ENCODE data around the gene ULK1. TPM values are rescaled to one million over a fixed set of nuclear protein-coding genes. Genes with fewer than 3 reads are reported as not detected.

ULK1 gene
- total RNA-seq, 1 experiment from 2014 or later: 67.8 TPM

DNA sequence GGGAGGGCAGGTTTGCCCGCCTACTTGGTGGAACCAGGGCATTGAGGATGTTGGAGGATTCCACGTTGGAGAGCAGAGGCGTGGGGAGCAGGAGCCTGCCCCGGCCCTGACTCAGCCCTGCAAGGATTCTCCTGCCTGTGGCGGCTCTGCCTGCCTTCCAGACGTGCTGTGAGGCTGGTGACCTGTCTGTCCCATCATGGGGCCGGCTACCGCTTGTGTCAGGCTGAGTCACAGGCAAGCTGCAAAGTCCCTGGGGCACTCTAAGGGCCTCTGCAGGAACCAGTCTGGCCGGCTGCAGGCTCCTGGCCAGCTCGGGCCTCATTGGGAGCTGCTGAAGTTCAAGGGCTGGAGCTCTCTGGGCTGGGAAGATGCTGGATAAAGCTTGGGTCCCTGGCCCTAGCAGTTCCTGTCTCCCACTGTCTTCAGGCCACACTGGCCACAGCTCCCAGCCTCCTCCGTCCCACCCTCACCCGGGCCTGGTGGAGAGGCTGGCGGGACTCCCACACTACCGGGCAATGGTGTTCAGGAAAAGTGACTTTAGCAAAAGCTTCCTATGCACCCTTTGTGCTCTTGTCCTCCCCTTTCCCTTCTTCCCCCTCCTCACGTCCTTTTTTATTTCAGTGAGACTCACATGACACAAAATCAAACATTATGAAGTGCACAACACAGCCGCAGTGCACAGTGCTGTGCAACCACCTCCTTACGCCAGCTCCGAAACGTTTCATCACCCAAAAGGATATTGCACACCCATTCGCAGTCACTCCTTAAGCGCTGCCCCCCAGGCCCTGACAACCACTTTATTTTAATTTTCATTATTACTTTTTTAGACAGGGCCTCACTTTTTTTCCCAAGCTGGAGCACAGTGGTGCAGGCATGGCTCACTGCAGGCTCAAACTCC, 22.0 kb upstream of the ULK1 start (continued):
- TF ChIP-seq, protein P1, sequence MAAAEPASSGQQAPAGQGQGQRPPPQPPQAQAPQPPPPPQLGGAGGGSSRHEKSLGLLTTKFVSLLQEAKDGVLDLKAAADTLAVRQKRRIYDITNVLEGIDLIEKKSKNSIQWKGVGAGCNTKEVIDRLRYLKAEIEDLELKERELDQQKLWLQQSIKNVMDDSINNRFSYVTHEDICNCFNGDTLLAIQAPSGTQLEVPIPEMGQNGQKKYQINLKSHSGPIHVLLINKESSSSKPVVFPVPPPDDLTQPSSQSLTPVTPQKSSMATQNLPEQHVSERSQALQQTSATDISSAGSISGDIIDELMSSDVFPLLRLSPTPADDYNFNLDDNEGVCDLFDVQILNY (CRISPR knock-in tag; IDR thresholded peaks at IDR 0.05): no peak
- TF ChIP-seq, protein P2, sequence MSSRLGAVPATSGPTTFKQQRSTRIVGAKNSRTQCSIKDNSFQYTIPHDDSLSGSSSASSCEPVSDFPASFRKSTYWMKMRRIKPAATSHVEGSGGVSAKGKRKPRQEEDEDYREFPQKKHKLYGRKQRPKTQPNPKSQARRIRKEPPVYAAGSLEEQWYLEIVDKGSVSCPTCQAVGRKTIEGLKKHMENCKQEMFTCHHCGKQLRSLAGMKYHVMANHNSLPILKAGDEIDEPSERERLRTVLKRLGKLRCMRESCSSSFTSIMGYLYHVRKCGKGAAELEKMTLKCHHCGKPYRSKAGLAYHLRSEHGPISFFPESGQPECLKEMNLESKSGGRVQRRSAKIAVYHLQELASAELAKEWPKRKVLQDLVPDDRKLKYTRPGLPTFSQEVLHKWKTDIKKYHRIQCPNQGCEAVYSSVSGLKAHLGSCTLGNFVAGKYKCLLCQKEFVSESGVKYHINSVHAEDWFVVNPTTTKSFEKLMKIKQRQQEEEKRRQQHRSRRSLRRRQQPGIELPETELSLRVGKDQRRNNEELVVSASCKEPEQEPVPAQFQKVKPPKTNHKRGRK (CRISPR knock-in tag; IDR thresholded peaks at IDR 0.05; ENCODE audit: borderline replicate concordance): no peak
- no peak for TF ChIP-seq GABPB1 (CRISPR knock-in tag; IDR thresholded peaks at IDR 0.05)
- TF ChIP-seq HMGA2 (CRISPR knock-in tag; IDR thresholded peaks at IDR 0.05): no peak

DNA sequence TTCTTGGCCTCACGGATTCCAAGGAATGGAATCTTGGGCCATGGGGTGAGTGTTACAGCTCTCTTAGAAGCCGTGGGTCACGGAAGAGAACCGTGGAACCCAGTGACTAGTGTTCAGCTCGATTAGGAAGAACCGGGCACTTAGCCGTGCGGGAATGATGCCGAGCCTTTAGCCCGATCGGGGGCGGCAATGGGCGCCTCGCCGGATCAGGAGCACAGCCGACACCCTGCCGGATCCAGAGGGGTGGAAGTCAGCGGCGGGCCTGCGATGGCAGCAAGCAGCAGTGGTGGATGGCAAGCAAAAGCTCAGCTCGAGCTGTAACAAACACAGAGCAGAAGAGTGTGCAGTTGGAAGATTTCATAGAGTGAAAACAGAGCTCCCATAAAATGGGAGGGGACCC, 21.1 kb upstream of the ULK1 start:
- POLR2A ChIA-PET: no interaction called here
- peaks cover 5% of the 10 kb centered on the region for H3K4me1 Mint-ChIP-seq
- CTCF ChIA-PET: interaction anchor here (1.6 kb wide), 1 partner anchor 10 kb away, joined by 3 read pairs; no protein-coding TSS in a partner anchor
- peaks cover 16% of the 10 kb centered on the region for H3K9me3 Mint-ChIP-seq
- peaks cover 6% of the 10 kb centered on the region for H3K36me3 Mint-ChIP-seq
- H3K4me3 Mint-ChIP-seq: no peak overlapping the region
- peaks cover 14% of the 10 kb centered on the region for H3K27me3 Mint-ChIP-seq (ENCODE audit: low read depth)
- ATAC-seq: no peak
- no peak for DNase-seq (ENCODE audit: low spot score)
- H3K27ac Mint-ChIP-seq: no peak overlapping the region
- TF ChIP-seq NR1H2 (CRISPR knock-in tag; IDR thresholded peaks at IDR 0.05) (no peak), ZNF317 (CRISPR knock-in tag; IDR thresholded peaks at IDR 0.05; ENCODE audit: borderline replicate concordance, low read depth) (no peak), JUN (CRISPR knock-in tag; IDR thresholded peaks at IDR 0.05) (no peak), SMAD3 (CRISPR knock-in tag; IDR thresholded peaks at IDR 0.05; ENCODE audit: borderline replicate concordance) (no peak), NFYB (CRISPR knock-in tag; conservative IDR thresholded peaks at IDR 0.05; ENCODE audit: low read depth) (no peak)
- TF ChIP-seq, protein P1 (CRISPR knock-in tag; IDR thresholded peaks at IDR 0.05): no peak
- TF ChIP-seq, protein P3, sequence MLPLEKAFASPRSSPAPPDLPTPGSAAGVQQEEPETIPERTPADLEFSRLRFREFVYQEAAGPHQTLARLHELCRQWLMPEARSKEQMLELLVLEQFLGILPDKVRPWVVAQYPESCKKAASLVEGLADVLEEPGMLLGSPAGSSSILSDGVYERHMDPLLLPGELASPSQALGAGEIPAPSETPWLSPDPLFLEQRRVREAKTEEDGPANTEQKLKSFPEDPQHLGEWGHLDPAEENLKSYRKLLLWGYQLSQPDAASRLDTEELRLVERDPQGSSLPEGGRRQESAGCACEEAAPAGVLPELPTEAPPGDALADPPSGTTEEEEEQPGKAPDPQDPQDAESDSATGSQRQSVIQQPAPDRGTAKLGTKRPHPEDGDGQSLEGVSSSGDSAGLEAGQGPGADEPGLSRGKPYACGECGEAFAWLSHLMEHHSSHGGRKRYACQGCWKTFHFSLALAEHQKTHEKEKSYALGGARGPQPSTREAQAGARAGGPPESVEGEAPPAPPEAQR (CRISPR knock-in tag; IDR thresholded peaks at IDR 0.05): no peak
- TF ChIP-seq, protein P4, sequence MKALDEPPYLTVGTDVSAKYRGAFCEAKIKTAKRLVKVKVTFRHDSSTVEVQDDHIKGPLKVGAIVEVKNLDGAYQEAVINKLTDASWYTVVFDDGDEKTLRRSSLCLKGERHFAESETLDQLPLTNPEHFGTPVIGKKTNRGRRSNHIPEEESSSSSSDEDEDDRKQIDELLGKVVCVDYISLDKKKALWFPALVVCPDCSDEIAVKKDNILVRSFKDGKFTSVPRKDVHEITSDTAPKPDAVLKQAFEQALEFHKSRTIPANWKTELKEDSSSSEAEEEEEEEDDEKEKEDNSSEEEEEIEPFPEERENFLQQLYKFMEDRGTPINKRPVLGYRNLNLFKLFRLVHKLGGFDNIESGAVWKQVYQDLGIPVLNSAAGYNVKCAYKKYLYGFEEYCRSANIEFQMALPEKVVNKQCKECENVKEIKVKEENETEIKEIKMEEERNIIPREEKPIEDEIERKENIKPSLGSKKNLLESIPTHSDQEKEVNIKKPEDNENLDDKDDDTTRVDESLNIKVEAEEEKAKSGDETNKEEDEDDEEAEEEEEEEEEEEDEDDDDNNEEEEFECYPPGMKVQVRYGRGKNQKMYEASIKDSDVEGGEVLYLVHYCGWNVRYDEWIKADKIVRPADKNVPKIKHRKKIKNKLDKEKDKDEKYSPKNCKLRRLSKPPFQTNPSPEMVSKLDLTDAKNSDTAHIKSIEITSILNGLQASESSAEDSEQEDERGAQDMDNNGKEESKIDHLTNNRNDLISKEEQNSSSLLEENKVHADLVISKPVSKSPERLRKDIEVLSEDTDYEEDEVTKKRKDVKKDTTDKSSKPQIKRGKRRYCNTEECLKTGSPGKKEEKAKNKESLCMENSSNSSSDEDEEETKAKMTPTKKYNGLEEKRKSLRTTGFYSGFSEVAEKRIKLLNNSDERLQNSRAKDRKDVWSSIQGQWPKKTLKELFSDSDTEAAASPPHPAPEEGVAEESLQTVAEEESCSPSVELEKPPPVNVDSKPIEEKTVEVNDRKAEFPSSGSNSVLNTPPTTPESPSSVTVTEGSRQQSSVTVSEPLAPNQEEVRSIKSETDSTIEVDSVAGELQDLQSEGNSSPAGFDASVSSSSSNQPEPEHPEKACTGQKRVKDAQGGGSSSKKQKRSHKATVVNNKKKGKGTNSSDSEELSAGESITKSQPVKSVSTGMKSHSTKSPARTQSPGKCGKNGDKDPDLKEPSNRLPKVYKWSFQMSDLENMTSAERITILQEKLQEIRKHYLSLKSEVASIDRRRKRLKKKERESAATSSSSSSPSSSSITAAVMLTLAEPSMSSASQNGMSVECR (CRISPR knock-in tag; IDR thresholded peaks at IDR 0.05; ENCODE audit: borderline replicate concordance): no peak
- TF ChIP-seq, protein P5, sequence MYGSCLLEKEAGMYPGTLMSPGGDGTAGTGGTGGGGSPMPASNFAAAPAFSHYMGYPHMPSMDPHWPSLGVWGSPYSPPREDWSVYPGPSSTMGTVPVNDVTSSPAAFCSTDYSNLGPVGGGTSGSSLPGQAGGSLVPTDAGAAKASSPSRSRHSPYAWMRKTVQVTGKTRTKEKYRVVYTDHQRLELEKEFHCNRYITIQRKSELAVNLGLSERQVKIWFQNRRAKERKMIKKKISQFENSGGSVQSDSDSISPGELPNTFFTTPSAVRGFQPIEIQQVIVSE (CRISPR knock-in tag; IDR thresholded peaks at IDR 0.05; ENCODE audit: borderline replicate concordance): no peak
- TF ChIP-seq, protein P6, sequence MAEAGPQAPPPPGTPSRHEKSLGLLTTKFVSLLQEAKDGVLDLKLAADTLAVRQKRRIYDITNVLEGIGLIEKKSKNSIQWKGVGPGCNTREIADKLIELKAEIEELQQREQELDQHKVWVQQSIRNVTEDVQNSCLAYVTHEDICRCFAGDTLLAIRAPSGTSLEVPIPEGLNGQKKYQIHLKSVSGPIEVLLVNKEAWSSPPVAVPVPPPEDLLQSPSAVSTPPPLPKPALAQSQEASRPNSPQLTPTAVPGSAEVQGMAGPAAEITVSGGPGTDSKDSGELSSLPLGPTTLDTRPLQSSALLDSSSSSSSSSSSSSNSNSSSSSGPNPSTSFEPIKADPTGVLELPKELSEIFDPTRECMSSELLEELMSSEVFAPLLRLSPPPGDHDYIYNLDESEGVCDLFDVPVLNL (CRISPR knock-in tag; IDR thresholded peaks at IDR 0.05; ENCODE audit: borderline replicate concordance, low read depth): no peak
- TF ChIP-seq, protein P7, sequence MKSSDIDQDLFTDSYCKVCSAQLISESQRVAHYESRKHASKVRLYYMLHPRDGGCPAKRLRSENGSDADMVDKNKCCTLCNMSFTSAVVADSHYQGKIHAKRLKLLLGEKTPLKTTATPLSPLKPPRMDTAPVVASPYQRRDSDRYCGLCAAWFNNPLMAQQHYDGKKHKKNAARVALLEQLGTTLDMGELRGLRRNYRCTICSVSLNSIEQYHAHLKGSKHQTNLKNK (CRISPR knock-in tag; IDR thresholded peaks at IDR 0.05): no peak
- TF ChIP-seq, protein P8, sequence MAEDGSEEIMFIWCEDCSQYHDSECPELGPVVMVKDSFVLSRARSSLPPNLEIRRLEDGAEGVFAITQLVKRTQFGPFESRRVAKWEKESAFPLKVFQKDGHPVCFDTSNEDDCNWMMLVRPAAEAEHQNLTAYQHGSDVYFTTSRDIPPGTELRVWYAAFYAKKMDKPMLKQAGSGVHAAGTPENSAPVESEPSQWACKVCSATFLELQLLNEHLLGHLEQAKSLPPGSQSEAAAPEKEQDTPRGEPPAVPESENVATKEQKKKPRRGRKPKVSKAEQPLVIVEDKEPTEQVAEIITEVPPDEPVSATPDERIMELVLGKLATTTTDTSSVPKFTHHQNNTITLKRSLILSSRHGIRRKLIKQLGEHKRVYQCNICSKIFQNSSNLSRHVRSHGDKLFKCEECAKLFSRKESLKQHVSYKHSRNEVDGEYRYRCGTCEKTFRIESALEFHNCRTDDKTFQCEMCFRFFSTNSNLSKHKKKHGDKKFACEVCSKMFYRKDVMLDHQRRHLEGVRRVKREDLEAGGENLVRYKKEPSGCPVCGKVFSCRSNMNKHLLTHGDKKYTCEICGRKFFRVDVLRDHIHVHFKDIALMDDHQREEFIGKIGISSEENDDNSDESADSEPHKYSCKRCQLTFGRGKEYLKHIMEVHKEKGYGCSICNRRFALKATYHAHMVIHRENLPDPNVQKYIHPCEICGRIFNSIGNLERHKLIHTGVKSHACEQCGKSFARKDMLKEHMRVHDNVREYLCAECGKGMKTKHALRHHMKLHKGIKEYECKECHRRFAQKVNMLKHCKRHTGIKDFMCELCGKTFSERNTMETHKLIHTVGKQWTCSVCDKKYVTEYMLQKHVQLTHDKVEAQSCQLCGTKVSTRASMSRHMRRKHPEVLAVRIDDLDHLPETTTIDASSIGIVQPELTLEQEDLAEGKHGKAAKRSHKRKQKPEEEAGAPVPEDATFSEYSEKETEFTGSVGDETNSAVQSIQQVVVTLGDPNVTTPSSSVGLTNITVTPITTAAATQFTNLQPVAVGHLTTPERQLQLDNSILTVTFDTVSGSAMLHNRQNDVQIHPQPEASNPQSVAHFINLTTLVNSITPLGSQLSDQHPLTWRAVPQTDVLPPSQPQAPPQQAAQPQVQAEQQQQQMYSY (CRISPR knock-in tag; IDR thresholded peaks at IDR 0.05): no peak
